ENCODE data around the gene OR4C11. TPM values are rescaled to one million over a fixed set of nuclear protein-coding genes. Genes with fewer than 3 reads are reported as not detected.

OR4C11 gene
- total and polyA plus RNA-seq, 9 donors: 0.10 TPM; not detected in 8

Other genes starting within 250 kb of the OR4C11 start
- not detected for gene OR4A15, start 239.7 kb downstream of the OR4C11 start, total RNA-seq
- gene OR4A15, start 239.7 kb downstream of the OR4C11 start, polyA plus RNA-seq (ENCODE audit: insufficient read depth in 1 of 8, insufficient read length in 8 of 8, low replicate concordance in 1 of 8): not detected
- not detected for gene OR4C15, start 53.2 kb downstream of the OR4C11 start, total RNA-seq
- not detected for gene OR4C15, start 53.2 kb downstream of the OR4C11 start, polyA plus RNA-seq (ENCODE audit: insufficient read depth in 1 of 8, insufficient read length in 8 of 8, low replicate concordance in 1 of 8)
- not detected for gene OR4C16, start 35.5 kb downstream of the OR4C11 start, total RNA-seq
- gene OR4C16, start 35.5 kb downstream of the OR4C11 start, polyA plus RNA-seq (ENCODE audit: insufficient read depth in 1 of 8, insufficient read length in 8 of 8, low replicate concordance in 1 of 8): not detected
- not detected for gene OR4P4, start 27.5 kb upstream of the OR4C11 start, total RNA-seq
- under 1 TPM in 5 of 8 donors, not detected in 3; 0.05 to 0.19 (median 0.08) TPM for gene OR4P4, start 27.5 kb upstream of the OR4C11 start, polyA plus RNA-seq (ENCODE audit: insufficient read depth in 1 of 8, insufficient read length in 8 of 8, low replicate concordance in 1 of 8)
- not detected for gene OR4S2, start 40.7 kb upstream of the OR4C11 start, total RNA-seq
- not detected for gene OR4S2, start 40.7 kb upstream of the OR4C11 start, polyA plus RNA-seq (ENCODE audit: insufficient read depth in 1 of 8, insufficient read length in 8 of 8, low replicate concordance in 1 of 8)
- gene OR4C6, start 54.6 kb upstream of the OR4C11 start, total RNA-seq: not detected
- not detected for gene OR4C6, start 54.6 kb upstream of the OR4C11 start, polyA plus RNA-seq (ENCODE audit: insufficient read depth in 1 of 8, insufficient read length in 8 of 8, low replicate concordance in 1 of 8)
- not detected for gene OR5D13, start 165.8 kb upstream of the OR4C11 start, total RNA-seq
- not detected for gene OR5D13, start 165.8 kb upstream of the OR4C11 start, polyA plus RNA-seq (ENCODE audit: insufficient read depth in 1 of 8, insufficient read length in 8 of 8, low replicate concordance in 1 of 8)
- gene OR5D14, start 187.9 kb upstream of the OR4C11 start, total RNA-seq: not detected
- gene OR5D14, start 187.9 kb upstream of the OR4C11 start, polyA plus RNA-seq (ENCODE audit: insufficient read depth in 1 of 8, insufficient read length in 8 of 8, low replicate concordance in 1 of 8): not detected
- gene OR5L1, start 203.7 kb upstream of the OR4C11 start, total RNA-seq: not detected
- not detected for gene OR5L1, start 203.7 kb upstream of the OR4C11 start, polyA plus RNA-seq (ENCODE audit: insufficient read depth in 1 of 8, insufficient read length in 8 of 8, low replicate concordance in 1 of 8)
- gene OR5D18, start 212.0 kb upstream of the OR4C11 start, total RNA-seq: not detected
- gene OR5D18, start 212.0 kb upstream of the OR4C11 start, polyA plus RNA-seq (ENCODE audit: insufficient read depth in 1 of 8, insufficient read length in 8 of 8, low replicate concordance in 1 of 8): not detected
- not detected for gene OR5L2, start 219.6 kb upstream of the OR4C11 start, total RNA-seq
- not detected for gene OR5L2, start 219.6 kb upstream of the OR4C11 start, polyA plus RNA-seq (ENCODE audit: insufficient read depth in 1 of 8, insufficient read length in 8 of 8, low replicate concordance in 1 of 8)
- not detected for gene OR5D16, start 231.1 kb upstream of the OR4C11 start, total RNA-seq
- not detected for gene OR5D16, start 231.1 kb upstream of the OR4C11 start, polyA plus RNA-seq (ENCODE audit: insufficient read depth in 1 of 8, insufficient read length in 8 of 8, low replicate concordance in 1 of 8)